Erythroblast (primary cell): ENCODE data around the gene LYAR.

Source experiments
- GATA1 ChIP-seq: IDR thresholded peaks from 2 replicates; pipeline ENCODE4 v1.6.1; 2011; ENCODE audit warnings: low read depth, mild to moderate bottlenecking, control low read depth, low read length, moderate library complexity
- POLR2A ChIP-seq: IDR thresholded peaks from 2 replicates; pipeline ENCODE4 v1.6.1; 2011; ENCODE audit warnings: mild to moderate bottlenecking, low read length

- TF ChIP-seq POLR2A (no peak), GATA1 (no peak)
Observed at GRCh38 chr4:4281787-4282186, 8.2 kb downstream of the LYAR start.
